HG02840 (cell line): ENCODE measurements around the gene YIPF3.
A peak's percentile ranks its signal among the peaks of the same experiment; 100 is the strongest.
"Not testable (repeated sequence)": the region's sequence is repeated elsewhere in the genome, so short reads cannot be mapped to it uniquely, and the experiment has no call there.

ENCODE experiments used
- ATAC-seq: cut with Tn5 transposase; IDR thresholded peaks from one replicate; pipeline ENCODE4 v1.9.1; 2021; ENCODE audit warnings: mild to moderate bottlenecking, moderate library complexity, moderate number of reproducible peaks; ENCODE audit not compliant: unreplicated experiment, low FRiP score

YIPF3 gene

DNA sequence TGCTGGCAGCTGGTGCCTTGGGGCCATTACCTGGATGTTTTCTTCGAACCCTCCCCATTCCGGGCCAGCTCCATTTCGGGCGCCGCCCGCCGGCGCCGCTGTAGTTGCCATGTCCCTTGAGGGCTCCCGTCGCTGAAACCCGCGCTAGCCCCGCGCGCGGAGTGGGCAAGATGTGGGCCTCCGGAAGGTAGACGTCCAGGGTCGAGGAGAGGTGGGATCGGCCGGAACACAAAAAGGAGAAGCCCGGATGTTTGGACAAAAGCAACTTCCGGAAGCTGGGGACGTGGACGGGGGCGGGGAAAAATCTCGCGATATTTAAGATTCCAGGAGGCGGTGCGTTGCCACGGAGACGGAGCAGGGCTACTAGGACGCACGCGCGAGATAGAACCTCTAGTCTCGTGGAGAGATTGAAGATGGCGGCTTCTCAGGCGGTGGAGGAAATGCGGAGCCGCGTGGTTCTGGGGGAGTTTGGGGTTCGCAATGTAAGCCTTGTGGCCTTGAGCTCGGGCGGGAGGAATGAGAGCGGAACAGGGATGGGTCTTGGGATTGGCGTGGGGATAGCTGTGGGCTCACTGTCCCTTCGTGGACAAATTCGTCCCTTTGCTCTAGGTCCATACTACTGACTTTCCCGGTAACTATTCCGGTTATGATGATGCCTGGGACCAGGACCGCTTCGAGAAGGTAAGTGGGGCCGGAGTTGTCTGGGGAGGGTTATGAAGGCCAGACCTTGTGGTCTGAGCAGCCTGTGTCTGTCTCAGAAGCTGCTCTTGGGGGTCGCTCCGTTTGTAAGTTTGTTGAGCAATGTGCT, at the start of gene YIPF3, which contains the start of gene POLR1C:
Gene YIPF3, minus strand, starts transcription at position 230 of the 808 bp plus-strand sequence. Its CDS starts 119 bp downstream, at position 111.
Gene POLR1C, plus strand, starts transcription at position 393 of the 808 bp plus-strand sequence. Its CDS starts 21 bp downstream, at position 414.
- peak; percentile 87 for ATAC-seq

DNA sequence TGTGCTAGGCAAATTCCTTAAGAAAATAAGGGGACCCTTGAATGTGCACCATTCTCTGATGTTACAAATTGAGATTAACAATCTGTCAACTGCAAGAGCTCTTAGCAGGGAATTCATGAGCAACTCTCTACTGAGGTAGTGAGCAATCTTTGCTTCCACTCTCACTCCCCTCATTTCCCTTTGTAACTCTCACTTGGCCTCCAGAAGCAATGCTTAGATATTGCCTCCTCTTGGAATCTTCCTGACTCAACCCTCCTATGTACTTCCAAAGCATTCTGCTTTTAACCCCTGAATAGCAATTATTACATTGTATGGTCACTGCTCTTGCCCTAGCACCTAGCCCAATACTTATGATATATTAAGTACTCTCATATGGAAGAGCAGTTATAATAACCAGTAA, 42.6 kb upstream of the YIPF3 start:
- ATAC-seq: no peak

DNA sequence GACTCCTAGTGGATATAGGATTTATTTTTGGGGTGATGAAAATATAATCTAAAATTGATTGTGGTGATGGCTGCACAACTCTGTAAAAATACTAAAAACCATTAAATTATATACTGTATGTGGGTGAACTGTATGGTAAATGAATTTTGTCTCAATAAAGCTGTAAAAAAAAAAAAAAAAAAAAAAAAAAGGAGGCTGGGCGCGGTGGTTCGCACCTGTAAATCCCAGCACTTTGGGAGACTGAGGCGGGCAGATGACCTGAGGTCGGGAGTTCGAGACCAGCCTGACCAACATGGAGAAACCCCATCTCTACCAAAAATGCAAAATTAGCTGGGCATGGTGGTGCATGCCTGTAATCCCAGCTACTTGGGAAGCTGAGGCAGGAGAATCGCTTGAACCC, 40.9 kb upstream of the YIPF3 start:
- ATAC-seq: not testable (repeated sequence)

DNA sequence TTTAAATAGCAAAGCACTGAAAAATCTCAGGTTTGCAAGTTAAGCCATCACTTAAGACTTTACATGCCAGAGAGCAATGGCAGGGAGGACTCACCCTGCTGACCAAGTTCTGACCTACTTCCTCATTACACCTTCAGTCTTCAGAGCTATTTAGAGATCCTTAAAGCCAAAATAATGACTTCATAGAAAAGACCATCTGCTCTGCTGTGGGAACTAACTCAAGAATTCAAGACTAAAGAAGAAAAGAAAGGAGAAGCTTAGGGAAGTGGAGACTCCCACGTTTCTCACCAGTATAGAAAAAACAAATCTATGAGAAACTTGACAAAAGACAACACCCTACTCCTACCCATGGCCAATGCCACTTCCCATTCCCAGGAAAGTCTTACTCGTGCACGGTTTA, 30.5 kb upstream of the YIPF3 start:
- ATAC-seq: no peak

DNA sequence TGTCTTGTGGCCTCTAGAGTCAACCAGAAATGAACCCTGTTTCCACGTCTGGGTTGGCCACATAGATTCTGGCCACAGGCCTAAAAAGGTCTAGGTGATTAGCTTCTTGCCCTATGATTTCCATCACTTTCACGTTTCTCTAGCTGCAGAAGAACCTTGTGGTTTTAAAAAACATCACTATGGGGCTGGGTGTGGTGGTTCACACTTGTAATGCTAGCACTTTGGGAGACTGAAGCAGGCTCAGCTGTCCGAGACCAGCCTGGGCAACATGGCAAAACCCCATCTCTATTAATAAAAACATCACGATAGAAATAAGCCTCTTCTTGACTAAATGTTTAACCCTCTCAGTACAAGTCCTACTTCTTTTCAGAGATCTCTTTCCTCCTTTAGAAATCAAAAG, 27.7 kb upstream of the YIPF3 start:
- no peak for ATAC-seq

DNA sequence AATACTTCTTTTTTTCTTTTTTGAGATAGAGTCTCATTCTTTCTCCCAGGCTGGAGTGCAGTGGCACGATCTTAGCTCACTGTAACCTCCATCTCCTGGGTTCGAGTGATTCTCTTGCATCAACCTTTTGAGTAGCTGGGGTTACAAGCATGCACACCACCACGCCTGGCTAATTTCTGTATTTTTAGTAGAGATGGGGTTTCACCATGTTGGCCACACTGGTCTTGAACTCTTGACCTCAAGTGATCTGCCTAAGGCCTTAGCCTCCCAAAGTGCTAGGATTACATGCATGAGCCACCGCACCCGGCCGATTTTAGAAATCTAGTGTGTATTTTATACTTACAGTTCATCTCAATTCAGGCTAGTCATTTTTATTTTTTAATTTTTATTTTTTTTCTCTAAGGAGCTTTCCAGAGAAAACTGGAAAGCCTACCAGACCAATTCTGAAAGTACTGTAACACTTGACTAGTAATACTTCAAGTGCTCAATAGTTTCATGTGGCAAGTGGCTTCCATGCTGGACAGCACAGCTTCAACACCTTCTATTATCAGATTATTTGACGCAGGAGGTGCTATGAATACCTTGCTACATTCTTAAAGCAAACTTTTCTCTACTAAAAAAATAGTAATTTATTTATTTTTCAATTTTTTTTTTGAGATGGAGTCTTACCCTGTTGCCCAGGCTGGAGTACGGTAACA, 25.2 kb upstream of the YIPF3 start:
- ATAC-seq: no peak

DNA sequence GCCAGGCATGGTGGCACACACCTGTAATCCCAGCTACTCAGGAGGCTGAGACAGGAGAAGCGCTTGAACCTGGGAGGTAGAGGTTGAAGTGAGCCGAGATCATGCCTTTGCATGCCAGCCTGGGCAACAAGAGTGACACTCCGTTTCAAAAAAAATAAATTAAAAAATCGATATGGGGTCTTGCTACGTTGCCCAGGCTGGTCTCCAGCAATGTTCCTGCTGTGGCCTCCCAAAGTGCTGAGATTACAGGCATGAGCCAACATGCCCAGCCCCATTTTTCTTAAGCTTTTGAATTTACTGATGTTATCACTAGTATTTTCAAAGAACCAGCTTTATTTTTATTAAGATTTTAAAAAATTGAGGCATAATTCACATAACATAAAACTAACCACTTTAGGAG, 23.8 kb upstream of the YIPF3 start:
- ATAC-seq: no peak

DNA sequence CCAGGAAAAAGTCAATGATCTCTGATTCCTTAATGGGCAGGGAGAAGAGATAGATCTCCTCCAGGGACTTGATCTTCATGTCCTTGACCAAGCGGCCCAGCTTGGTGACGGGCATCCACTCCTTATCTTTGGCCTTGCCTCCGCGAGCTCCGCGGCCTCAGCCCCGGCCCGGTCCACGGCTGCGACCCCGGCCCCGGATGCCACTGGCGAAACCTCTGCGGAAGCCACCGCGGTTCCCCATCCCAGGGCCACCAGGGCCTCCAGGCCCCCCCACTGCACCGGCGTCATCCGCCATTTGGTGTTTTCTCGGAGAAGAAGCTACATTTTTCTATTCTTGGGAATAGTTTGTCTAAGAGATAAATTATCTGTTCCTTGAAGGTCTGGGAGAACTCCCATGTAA, 22.7 kb upstream of the YIPF3 start:
- ATAC-seq: not testable (repeated sequence)

DNA sequence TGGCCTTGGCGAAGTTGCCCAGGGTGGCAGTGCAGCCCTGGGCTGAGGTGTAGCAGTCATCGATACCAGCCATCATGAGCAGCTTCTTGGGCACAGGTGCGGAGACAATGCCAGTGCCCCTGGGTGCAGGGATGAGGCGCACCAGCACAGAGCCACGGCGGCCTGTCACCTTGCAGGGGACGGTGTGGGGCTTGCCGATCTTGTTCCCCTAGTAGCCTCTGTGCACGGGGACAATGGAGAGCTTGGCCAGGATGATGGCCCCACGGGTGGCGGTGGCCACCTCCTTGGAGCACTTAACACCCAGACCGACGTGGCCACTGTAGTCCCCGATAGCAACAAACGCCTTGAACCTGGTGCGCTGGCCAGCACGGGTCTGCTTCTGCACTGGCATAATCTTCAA, 22.3 kb upstream of the YIPF3 start:
- not testable (repeated sequence) for ATAC-seq

DNA sequence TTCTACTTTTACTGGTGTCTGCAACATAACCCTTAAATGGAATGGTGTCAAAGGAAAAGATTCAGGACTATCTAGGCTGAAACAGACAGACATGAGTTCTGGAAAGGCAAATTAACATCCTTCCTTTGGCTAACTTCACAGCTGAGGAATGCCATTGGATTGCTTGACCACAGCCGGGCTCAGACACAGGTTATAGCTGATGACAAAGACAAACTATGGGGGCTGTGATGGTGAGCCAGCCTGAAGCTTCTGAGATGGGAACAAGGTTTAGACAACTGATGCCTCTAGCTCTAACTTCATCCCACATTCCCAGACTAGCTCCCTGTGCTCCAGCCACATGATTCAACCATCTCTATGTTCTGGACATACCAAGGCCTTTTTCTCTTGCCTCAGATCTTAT, 15.5 kb upstream of the YIPF3 start:
- no peak for ATAC-seq

DNA sequence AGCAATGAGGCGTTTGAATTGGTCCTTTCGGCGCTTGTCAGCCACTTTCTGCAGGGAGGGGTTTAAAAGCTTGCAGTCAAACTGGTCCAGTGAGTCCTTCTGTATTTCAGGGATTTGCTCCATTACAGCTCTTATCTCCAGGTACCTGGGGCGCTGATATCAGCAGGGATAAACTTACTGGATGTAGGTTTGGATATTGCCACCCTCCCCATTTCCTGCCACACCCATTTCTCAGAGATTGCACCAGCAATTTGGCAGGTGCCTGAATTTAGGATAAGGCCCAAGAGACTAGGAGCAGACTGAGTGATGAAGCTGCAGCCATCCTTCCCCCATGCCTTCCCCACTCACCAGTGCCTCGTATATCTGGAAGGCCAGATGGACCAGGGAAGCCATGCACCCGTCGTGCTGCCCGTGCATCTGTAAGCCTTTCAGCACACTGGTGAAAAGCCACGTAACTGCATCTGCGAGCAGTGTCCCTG, 7.8 kb upstream of the YIPF3 start:
- no peak for ATAC-seq

DNA sequence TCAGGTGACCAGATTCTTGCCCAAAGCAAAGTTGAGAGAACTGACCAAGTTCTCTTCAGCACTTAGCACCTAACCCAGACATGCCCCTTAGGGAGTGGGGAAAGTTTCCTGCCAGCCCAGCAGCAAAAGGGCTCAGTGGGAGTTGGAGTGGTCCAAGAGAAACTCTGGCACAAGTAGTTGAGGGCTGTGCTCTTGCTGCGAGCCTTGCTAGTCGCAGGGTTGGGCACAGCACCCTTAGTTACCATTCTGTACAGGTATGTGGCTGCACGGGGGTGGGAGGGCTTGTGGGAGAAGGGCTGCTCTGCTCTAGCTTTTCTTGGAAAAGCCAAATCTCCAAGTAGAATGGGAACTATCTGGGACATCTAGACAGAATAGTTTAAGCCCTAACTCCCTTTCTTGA, 6.6 kb upstream of the YIPF3 start:
- no peak for ATAC-seq

DNA sequence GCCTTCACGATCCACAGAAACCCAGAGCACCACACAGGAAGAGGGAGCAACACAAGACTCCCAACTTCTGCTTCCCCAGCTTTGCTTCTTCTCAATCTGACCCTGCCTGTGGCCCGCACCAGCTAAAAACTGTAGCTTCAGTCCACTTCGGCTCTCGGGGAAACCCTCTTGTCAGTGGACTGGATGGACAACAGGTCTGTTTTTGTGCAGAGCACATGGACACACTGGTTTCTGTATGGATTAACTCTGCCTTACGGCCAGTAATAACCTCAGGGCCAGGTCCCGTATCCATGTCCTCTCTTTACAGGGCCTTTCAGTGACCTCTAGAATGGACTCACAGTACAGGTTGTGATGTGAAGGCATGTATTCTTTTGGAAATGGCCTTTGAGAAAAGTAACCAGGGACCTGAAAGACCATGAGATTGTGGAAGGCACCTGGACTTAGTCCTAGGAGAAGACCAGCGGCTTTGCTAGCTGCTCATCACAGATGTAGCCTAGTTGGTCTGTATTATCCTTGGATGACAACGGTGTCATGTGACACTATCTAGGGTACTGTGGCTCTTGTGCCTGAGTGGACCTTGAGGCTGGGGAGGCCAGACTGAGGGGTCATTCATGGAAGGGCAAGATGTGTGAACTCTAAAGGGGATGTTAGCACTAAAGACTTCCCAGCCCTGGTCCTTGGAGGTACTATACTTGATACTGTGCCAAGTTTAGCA, 6.0 kb upstream of the YIPF3 start:
- no peak for ATAC-seq

DNA sequence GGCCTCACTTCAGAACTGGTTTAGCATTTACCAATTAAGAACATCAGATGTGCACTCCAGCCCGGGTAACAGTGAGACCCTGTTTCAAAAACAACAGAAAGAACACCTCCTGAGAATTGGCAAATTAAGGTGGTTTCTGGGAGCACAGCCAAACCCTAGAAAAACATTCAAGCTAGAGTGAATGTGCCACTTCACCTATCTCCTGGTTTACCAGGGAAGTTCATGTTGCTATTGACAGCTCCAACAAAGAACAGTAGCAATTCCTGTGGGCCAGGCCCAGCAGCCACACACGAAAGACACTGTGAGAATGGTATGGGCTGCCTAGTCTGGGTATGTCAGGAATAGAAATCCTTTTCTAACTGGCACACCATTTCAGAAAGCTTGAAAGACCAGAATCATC, 5.1 kb upstream of the YIPF3 start:
- ATAC-seq: no peak

DNA sequence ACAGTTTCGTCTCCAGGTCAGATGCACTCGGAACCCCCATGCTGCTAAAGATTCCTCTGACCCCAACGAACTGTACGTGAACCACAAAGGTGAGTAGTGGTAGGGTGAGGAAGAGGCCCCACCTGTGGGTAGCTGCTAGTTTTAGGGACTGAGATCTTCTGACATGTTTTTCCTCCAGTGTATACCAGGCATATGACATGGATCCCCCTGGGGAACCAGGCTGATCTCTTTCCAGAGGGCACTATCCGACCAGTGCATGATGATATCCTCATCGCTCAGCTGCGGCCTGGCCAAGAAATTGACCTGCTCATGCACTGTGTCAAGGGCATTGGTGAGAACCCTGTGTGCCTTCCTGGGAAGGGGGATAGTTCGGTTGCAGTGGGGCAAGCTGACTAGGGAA, 3.4 kb upstream of the YIPF3 start:
- no peak for ATAC-seq

DNA sequence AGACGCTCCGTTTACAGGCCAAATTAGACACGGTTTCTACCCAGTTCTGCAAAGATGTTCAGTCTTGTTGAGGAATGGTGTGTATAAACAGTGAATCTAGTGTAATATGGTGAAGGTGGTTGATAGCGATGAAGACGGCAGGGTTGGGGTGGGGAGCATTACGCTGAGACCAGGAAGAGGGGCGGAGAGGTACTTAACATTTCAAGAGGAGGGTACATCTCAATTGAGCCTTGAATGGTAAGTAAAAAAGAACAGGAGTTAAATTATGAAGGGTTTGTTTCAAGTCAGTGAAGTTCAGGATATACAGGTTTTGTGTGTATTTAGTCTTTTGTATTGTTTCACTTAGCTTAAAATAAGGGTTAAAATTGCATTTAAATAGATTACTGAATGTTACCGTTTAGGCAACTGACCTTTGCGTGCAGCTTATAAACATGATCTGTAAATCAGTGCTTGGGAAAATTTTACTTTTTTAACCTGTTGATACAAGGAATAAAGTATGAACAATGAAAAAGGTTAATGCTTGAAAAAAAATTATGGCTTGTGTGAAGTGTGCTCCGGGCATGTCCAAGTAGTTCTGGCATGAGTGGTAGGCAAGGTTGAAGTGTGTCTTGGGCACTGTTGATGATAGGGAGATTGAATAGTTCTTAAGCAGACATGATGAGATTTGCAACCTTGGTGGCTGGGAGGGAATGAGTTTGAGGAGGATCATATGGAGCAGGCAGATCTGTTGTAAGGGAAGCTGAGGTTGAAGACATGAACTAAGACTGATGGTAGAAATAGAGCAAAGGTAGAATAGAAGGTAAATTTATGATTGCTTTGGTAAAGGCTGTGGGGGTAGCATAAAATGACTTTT, 1.0 kb upstream of the YIPF3 start:
- ATAC-seq: no peak

DNA sequence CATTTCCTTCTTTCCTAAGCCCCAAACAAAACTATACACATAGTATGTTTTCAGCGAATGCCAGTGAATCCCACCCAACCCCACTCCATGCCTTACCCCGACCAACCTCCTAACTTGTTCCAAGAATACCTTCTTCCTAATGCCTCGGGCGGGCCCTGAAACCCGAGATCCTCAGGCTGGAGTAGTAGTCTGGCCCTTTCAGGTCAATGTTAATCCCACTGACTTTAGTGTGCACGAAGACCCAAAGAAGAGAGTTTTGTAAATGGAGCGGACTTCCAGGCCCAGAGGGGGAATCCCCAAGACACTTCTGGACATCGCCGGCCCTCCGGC, 394 bp downstream of the YIPF3 start:
- no peak for ATAC-seq

DNA sequence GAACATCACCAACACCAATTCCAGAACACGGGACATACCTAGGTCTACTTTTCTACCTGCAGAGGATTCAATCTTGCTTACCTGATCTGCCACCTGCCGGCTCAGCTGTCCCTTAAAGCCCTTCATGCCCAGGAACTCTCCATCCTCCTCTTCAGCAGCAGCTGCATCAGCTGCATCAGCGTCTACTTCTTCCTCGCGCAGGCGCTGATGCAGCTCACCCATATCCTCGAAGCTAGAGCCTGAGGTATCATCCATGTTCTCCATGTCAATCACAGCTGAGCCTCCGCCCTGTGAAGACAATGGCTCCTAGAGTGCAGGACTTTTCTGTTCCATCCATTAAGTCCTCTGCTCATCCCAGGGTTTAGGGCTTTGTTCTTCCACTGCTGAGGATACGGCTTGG, 918 bp downstream of the YIPF3 start:
- ATAC-seq: no peak

DNA sequence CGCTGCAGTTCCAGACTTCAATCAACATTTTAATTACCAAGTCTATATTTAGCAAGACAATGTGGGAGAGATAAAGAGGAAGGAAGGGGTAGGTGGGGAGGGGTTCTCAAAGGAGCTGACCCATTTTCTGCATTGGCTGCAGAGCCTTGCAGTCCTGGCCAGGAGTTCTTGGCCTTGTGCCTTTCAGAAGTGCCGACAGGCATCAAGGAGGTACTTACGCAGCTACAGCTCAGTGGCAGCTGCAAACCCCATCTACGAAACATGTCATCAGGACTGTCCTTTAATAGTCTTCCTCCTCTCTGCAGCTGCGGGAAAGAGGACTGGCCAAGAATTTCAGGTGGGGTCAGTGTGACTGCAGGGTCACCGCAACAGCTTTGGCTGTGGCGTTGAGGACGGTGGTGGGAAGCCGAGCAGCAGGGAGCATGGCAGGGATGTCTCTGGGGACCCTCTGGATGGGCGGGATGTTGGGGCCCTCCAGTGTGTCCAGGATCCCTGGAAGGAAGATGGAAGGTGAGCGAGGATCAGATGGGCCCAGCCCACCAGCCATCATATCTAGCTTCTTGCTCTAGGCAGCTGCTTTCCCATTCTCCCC, 4.8 kb downstream of the YIPF3 start:
- ATAC-seq: no peak

DNA sequence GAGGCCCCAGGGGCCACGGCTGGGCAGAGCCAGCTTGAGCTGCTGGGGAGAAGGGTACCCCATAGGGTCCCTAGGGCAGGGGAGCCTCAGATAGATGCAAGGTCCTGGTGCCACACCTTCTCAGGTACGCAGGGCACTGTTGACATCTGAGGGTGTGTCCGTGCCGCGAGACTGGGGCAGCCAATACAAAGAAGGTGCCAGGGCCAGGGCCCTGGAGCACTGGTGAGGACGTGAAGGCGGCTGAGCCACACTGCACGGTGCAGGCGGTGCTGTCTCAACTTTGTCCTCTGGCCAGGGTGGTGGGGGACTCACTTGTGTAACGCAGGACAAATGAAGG, 5.9 kb downstream of the YIPF3 start:
- no peak for ATAC-seq
